A549 (cell line): Measurements from ENCODE around the gene PTGER4.

ENCODE experiments used
- BHLHE40 ChIP-seq: IDR thresholded peaks from 2 replicates; pipeline ENCODE4 v1.6.1; 2012; ENCODE audit warnings: low read depth, low read length, inconsistent platforms
- CEBPB ChIP-seq, 2 experiments: fragments of >200 bp in 1 of 2; sonication (Bioruptor Twin) in 1 of 2; formaldehyde crosslinking in 1 of 2; IDR thresholded peaks; 2 replicates each; pipeline ENCODE4 v1.6.1; 2012 to 2016
- EP300 ChIP-seq, 2 experiments: fragments of >200 bp; sonication (Bioruptor Twin); formaldehyde crosslinking; IDR thresholded peaks; 2 replicates in 1 of 2; 3 replicates in 1 of 2; pipeline ENCODE4 v1.6.1; 2016 to 2017
- GATA3 ChIP-seq: IDR thresholded peaks from 2 replicates; pipeline ENCODE4 v1.6.1; 2012; ENCODE audit warnings: borderline replicate concordance
- NR3C1 ChIP-seq: fragments of >200 bp; sonication (Bioruptor Twin); formaldehyde crosslinking; IDR thresholded peaks from 3 replicates; pipeline ENCODE4 v1.6.1; 2017
- POLR2A ChIP-seq: IDR thresholded peaks from 2 replicates; pipeline ENCODE4 v1.6.1; 2012; ENCODE audit warnings: mild to moderate bottlenecking, low read length
- RAD21 ChIP-seq, 2 experiments: fragments of >200 bp in 1 of 2; sonication (Bioruptor Twin) in 1 of 2; formaldehyde crosslinking in 1 of 2; IDR thresholded peaks in 1 of 2; conservative IDR thresholded peaks in 1 of 2; 2 replicates in 1 of 2; 3 replicates in 1 of 2; pipeline ENCODE4 v1.6.1; 2012 to 2018; ENCODE audit warnings: inconsistent platforms in 1 of 2
- RFX5 ChIP-seq: fragments of 450-650 bp; IDR thresholded peaks from 2 replicates; pipeline ENCODE4 v1.7.1; 2014; ENCODE audit warnings: antibody characterized with exemption, mild to moderate bottlenecking, moderate library complexity
- TP53 ChIP-seq: fragments of 250-450 bp; sonication (Bioruptor Pico); IDR thresholded peaks from 2 replicates; pipeline ENCODE4 v1.5.0; 2021; ENCODE audit warnings: mild to moderate bottlenecking, moderate library complexity
- TF ChIP-seq, protein P1 (sequence below): fragments of 200-600 bp; sonication (generic); IDR thresholded peaks from 2 replicates; pipeline ENCODE4 v1.6.1; 2016; ENCODE audit warnings: antibody characterized with exemption, mild to moderate bottlenecking, moderate library complexity
- TF ChIP-seq, protein P2 (sequence below): fragments of 450-650 bp; IDR thresholded peaks from 2 replicates; pipeline ENCODE4 v1.6.1; 2014; ENCODE audit warnings: antibody characterized with exemption
- TF ChIP-seq, protein P3 (sequence below): fragments of >200 bp; sonication (Bioruptor Twin); formaldehyde crosslinking; IDR thresholded peaks from 3 replicates; pipeline ENCODE4 v1.5.1; 2016
- TF ChIP-seq, protein P4 (sequence below): IDR thresholded peaks from 2 replicates; pipeline ENCODE4 v1.6.1; 2012

DNA sequence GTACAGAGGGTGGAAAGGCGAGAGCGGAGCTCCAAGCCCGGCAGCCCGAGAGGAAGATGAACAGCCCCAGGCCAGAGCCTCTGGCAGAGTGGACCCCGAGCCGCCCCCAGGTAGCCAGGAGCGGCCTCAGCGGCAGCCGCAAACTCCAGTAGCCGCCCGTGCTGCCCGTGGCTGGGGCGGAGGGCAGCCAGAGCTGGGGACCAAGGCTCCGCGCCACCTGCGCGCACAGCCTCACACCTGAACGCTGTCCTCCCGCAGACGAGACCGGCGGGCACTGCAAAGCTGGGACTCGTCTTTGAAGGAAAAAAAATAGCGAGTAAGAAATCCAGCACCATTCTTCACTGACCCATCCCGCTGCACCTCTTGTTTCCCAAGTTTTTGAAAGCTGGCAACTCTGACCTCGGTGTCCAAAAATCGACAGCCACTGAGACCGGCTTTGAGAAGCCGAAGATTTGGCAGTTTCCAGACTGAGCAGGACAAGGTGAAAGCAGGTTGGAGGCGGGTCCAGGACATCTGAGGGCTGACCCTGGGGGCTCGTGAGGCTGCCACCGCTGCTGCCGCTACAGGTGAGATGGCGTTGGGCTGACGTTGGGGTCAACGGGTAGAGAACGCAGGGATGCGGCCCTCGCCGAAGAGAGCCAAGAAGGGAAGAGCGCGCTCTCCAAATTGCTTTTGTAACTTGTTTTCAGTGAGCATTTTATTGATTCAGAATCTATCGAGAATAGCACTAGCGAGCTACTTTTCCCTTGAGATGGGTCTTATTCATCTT, at the start of gene PTGER4:
- no peak for TF ChIP-seq RFX5
- TF ChIP-seq, protein P1, sequence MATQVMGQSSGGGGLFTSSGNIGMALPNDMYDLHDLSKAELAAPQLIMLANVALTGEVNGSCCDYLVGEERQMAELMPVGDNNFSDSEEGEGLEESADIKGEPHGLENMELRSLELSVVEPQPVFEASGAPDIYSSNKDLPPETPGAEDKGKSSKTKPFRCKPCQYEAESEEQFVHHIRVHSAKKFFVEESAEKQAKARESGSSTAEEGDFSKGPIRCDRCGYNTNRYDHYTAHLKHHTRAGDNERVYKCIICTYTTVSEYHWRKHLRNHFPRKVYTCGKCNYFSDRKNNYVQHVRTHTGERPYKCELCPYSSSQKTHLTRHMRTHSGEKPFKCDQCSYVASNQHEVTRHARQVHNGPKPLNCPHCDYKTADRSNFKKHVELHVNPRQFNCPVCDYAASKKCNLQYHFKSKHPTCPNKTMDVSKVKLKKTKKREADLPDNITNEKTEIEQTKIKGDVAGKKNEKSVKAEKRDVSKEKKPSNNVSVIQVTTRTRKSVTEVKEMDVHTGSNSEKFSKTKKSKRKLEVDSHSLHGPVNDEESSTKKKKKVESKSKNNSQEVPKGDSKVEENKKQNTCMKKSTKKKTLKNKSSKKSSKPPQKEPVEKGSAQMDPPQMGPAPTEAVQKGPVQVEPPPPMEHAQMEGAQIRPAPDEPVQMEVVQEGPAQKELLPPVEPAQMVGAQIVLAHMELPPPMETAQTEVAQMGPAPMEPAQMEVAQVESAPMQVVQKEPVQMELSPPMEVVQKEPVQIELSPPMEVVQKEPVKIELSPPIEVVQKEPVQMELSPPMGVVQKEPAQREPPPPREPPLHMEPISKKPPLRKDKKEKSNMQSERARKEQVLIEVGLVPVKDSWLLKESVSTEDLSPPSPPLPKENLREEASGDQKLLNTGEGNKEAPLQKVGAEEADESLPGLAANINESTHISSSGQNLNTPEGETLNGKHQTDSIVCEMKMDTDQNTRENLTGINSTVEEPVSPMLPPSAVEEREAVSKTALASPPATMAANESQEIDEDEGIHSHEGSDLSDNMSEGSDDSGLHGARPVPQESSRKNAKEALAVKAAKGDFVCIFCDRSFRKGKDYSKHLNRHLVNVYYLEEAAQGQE = no peak
- TF ChIP-seq, protein P2, sequence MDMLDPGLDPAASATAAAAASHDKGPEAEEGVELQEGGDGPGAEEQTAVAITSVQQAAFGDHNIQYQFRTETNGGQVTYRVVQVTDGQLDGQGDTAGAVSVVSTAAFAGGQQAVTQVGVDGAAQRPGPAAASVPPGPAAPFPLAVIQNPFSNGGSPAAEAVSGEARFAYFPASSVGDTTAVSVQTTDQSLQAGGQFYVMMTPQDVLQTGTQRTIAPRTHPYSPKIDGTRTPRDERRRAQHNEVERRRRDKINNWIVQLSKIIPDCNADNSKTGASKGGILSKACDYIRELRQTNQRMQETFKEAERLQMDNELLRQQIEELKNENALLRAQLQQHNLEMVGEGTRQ = no peak
- no peak for TF ChIP-seq TP53
- TF ChIP-seq GATA3 = no peak
- TF ChIP-seq POLR2A = peak; percentile 39
- TF ChIP-seq, protein P3, sequence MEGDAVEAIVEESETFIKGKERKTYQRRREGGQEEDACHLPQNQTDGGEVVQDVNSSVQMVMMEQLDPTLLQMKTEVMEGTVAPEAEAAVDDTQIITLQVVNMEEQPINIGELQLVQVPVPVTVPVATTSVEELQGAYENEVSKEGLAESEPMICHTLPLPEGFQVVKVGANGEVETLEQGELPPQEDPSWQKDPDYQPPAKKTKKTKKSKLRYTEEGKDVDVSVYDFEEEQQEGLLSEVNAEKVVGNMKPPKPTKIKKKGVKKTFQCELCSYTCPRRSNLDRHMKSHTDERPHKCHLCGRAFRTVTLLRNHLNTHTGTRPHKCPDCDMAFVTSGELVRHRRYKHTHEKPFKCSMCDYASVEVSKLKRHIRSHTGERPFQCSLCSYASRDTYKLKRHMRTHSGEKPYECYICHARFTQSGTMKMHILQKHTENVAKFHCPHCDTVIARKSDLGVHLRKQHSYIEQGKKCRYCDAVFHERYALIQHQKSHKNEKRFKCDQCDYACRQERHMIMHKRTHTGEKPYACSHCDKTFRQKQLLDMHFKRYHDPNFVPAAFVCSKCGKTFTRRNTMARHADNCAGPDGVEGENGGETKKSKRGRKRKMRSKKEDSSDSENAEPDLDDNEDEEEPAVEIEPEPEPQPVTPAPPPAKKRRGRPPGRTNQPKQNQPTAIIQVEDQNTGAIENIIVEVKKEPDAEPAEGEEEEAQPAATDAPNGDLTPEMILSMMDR = no peak
- TF ChIP-seq, protein P4, sequence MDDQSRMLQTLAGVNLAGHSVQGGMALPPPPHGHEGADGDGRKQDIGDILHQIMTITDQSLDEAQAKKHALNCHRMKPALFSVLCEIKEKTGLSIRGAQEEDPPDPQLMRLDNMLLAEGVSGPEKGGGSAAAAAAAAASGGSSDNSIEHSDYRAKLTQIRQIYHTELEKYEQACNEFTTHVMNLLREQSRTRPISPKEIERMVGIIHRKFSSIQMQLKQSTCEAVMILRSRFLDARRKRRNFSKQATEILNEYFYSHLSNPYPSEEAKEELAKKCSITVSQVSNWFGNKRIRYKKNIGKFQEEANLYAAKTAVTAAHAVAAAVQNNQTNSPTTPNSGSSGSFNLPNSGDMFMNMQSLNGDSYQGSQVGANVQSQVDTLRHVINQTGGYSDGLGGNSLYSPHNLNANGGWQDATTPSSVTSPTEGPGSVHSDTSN = no peak; the same call in 1 of the 2 replicates
- TF ChIP-seq NR3C1 = no peak
- TF ChIP-seq RAD21 (conservative IDR thresholded peaks at IDR 0.05 in 1 of 2, IDR thresholded peaks at IDR 0.05 in 1 of 2) = no peak
- TF ChIP-seq CEBPB (IDR thresholded peaks at IDR 0.05) = no peak
- no peak for TF ChIP-seq EP300 (IDR thresholded peaks at IDR 0.05)
- no peak for TF ChIP-seq BHLHE40
